GM18520 (cell line): ENCODE measurements around the gene GLS2.
"Not testable (repeated sequence)": the region's sequence is repeated elsewhere in the genome, so short reads cannot be mapped to it uniquely, and the experiment has no call there.

Experiments used
- ATAC-seq: cut with Tn5 transposase; IDR thresholded peaks from one replicate; pipeline ENCODE4 v1.9.1; 2021; ENCODE audit not compliant: unreplicated experiment

The GLS2 gene

GRCh38 chr12:56493409-56494105 lies 5.6 kb upstream of the GLS2 start:
- ATAC-seq, result not testable (repeated sequence)

- no peak for ATAC-seq
Observed at GRCh38 chr12:56490360-56490759, 2.4 kb upstream of the GLS2 start.

DNA sequence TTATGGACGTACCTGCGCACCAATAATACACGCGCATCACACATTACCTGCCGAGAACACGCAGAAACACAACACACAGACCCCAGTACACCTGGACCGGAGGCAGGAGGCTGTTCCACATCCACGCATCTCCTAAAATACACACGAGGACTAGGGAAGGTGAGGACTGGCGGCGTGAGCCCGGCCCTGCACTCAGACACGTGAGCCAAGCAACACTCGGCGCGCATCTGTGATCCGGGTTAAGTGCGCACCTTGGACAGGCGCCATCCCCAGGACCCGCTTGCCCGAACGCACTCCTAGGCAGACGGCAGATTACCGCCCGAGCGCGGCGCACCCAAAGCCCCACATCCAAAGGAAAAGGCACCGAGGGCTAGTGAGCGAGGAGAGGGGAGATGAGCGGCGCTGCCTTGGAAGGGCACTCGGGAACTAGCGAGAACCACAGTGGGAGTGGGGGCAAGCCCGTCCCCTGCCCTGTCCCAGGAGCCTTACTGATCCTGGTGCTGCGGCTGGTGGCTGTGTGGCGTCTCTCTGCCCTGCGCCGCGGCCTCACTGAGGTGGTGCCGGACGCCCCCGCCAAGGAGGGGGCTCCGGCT lies 417 bp downstream of the GLS2 start:
- ATAC-seq, result peak; percentile 13

DNA sequence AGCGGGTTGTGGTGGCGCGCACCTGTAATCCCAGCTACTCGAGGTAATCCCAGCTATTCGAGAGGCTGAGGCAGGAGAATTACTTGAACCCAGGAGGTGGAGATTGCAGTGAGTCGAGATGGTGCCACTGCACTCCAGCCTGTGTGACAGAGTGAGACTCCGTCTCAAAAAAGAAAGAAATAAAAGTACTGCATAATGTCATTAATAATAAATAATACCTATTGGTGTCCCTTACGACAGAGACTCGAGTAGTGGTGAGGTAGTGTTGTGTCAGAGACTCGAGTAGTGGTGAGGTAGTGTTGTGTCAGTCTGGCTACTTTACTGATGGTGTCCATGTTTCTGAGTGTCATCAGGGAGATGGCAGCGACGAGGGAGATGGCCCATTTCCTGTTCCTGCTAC lies 1.3 kb downstream of the GLS2 start:
- ATAC-seq, result no peak

DNA sequence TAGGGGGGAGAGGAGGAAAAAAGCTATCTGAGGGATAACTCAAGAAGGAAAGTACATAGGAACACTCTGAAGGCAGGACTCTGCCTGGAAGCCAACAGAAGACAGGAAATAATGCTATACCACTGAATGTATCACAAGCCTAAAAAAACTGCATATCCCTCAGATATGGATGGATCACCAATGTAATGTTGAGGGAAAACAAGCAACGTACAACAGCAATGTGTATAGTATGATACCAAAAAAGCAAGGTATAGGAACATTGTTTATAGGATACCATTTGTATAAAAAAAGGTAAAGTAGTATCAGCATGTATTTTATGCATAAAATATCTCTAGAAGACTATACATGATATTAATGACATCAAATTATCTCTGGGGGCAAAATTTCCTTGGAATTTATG lies 3.4 kb downstream of the GLS2 start:
- ATAC-seq, result no peak

GRCh38 chr12:56479625-56480024 lies 8.3 kb downstream of the GLS2 start:
- ATAC-seq, result no peak

GRCh38 chr12:56477521-56478225 lies 10.3 kb downstream of the GLS2 start:
- no peak for ATAC-seq

DNA sequence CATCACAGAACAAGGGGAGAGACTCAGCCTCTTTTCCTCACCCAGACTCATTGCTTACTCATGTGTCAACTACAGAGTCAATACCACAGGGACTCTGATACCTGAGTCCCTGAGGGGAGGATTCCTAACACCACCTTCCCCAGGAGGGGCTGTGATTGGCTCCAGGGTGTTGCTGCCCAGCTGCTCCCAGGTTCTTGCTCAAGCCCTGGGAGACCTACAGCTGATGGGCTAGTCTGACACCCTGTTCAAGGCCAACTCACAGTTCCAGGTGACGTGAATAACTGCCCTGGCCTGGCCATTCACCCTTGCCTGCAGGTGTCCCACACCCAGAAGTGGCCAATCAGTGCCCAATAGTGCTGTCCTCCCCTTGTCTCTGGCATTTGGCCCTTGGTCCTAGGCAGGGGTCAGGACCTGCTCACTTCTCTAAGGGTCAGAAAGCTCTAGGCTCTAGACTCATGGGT lies 11.0 kb downstream of the GLS2 start:
- no peak for ATAC-seq

DNA sequence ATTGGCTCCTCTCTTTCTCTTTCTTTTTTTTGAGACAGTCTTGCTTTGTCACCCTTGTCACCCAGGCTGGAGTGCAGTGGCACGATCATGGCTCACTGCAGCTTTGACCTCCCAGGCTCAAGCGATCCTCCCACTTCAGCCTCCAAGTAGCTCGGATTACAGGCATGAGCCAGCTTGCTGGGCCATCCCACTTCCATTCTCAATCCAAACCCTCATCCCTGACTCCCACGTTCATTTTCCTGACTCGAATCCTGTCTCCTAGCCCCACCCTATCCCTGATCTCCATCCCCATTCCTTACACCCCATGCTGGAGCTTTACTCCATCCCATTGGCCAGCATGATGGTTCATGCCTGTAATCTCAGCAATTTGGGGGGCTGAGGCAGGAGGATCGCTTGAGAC lies 11.8 kb downstream of the GLS2 start:
- ATAC-seq, result no peak

GRCh38 chr12:56474389-56474788 lies 13.6 kb downstream of the GLS2 start:
- ATAC-seq, result no peak

DNA sequence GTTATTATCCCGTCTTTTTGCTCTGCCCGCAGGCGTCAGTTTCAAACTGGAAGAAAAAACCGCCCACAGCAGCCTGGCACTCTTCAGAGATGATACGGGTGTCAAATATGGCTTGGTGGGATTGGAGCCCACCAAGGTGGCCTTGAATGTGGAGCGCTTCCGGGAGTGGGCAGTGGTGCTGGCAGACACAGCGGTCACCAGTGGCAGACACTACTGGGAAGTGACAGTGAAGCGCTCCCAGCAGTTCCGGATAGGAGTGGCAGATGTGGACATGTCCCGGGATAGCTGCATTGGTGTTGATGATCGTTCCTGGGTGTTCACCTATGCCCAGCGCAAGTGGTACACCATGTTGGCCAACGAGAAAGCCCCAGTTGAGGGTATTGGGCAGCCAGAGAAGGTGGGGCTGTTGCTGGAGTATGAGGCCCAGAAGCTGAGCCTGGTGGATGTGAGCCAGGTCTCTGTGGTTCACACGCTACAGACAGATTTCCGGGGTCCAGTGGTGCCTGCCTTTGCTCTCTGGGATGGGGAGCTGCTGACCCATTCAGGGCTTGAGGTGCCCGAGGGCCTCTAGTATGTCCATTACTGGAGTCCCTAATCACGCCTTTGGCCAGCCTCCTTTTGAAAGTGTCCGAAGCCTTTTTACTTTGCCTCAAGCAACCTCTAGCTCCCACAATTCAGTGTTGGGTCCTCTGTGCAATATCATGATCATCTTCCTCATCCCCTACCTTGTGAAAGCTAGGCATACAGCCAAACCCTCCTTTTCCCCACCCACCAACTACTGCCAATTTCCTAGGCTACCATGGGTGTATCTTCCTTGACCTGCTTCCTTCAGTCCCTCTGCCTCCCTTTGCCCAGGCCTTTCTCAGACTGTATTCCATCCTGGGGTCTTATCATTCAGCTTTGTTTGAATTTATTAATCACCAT lies 18.7 kb downstream of the GLS2 start:
- no peak for ATAC-seq

GRCh38 chr12:56468216-56469006 lies 19.6 kb downstream of the GLS2 start, which contains the start of gene SPRYD4:
Gene SPRYD4, plus strand, starts transcription at chr12:56468578. Its CDS starts 14 bp downstream, at chr12:56468592.
- ATAC-seq, result peak; percentile 89

- no peak for ATAC-seq
Observed at GRCh38 chr12:56462565-56462964, 25.4 kb downstream of the GLS2 start.

DNA sequence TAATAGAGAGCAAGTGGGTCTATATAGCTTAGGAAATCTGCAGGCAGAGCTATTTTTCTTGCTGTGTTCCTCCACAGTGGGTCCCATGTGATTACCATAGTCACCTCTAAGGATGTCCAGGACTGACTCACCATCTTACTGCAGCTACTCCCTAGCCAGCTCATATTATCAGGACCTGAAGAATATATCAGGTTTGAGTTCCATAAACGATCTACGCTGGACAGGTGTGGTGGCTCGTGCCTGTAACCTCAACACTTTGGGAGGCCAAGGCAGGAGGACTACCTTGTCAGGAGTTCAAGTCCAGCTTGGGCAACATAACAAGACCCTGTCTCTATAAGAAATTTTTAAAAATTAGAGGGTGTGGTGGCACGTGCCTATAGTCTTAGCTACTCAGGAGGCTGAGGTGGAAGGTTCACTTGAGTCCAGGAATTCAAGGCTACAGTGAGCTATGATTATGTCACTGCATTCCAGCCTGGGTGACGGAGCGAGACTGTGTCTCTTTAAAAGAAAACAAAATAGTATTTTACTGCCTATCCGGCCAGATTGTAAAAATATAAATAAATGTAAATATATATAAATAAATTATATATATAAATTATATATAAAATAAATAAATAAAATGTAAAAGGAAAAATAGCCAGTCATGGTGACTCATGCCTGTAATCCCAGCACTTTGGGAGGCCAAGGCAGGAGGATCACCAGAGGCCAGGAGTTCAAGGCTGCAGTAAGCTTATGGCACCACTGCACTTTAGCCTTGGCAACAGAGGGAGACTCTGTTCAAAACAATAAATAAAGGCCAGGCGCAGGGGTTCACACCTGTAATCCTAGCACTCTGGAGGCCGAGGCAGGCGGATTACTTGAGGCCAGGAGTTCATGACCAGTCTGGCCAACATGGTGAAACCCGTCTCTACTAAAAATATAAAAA lies 26.5 kb downstream of the GLS2 start:
- no peak for ATAC-seq

DNA sequence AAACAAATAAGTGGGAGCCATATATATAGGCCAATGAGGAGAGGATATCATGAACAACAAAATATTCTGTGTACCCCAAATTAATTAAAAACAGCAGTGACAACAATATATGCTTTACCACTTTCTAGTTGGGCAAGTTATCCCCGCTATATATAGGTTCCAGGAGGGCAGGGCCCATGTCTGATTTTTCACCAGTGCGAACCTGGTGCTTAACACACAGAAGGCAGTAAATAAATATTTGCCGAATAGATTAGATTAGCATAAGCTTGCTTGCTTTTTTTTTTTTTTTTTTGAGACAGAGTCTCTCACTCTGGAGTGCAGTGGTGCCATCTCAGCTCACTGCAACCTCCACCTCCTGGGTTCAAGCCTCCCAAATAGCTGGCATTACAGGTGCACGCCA lies 30.1 kb downstream of the GLS2 start:
- no peak for ATAC-seq

DNA sequence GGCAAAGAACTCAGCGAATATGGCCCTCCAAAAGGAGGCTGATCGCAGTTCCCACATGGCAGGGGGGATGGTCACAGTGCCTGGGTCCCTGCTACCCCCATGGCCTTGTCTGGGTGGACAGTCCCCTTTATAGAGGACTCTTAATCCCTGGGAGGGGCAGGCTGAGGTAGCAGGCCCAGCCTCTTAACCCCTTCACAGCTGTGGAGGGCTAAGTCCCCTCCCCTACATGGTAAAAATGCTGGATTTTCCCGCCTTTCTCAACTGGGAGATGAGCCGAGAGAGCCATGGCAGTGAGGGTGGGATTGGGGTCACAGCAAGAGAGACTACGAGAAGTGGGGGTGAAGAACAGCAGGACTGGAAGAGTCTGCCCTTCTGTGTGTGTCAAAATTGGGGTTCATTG lies 33.4 kb downstream of the GLS2 start, which contains the start of gene MIP:
TSS of gene MIP (minus strand) at position 101 of the 400 bp plus-strand sequence. CDS start at position 57, 44 bp downstream.
- no peak for ATAC-seq

DNA sequence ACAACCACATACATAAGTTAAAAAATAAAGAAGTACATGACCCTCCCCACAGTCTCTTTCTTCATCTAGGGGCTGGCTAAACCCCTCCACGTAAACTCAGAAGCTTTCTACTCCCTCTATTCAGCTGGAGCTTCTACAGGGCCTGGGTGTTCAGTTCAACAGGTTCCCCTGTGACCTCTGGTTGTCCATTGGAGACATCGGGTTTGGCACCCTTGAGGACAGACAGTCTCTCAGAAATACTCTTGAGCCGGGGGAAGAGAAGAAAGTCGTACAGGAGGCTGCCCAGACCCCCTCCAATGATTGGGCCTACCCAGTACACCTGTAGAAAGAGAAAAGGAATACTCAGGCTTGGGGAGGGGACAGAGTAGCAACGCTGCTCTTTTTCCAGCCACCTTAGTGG lies 36.8 kb downstream of the GLS2 start:
- ATAC-seq, result no peak

- ATAC-seq, result no peak
Observed at GRCh38 chr12:56450241-56450640, 37.7 kb downstream of the GLS2 start.

GRCh38 chr12:56449622-56449984 lies 38.4 kb downstream of the GLS2 start:
- ATAC-seq, result no peak
